HepG2 (cell line): Measurements from ENCODE around the gene STRIP1. TPM values are rescaled to one million over a fixed set of nuclear protein-coding genes. Genes with fewer than 3 reads are reported as not detected.

Experiments
- ADNP ChIP-seq: sonication (generic); formaldehyde crosslinking; IDR thresholded peaks from 2 replicates; pipeline ENCODE4 v1.4.0; 2020; ENCODE audit warnings: missing genetic modification reagents
- ARNTL ChIP-seq: sonication (generic); formaldehyde crosslinking; IDR thresholded peaks from 2 replicates; pipeline ENCODE4 v1.4.0; 2020; ENCODE audit warnings: mild to moderate bottlenecking, missing genetic modification reagents
- CHD4 ChIP-seq: fragments of 200-600 bp; sonication (generic); IDR thresholded peaks from 2 replicates; pipeline ENCODE4 v1.7.0; 2017; ENCODE audit warnings: mild to moderate bottlenecking, low read length, borderline replicate concordance
- FOXK2 ChIP-seq: fragments of 450-650 bp; IDR thresholded peaks from 2 replicates; pipeline ENCODE4 v1.6.1; 2016
- GMEB1 ChIP-seq: sonication (generic); formaldehyde crosslinking; IDR thresholded peaks from 2 replicates; pipeline ENCODE4 v1.5.1; 2020; ENCODE audit warnings: missing genetic modification reagents, mild to moderate bottlenecking, borderline replicate concordance
- GTF3A ChIP-seq: sonication (generic); formaldehyde crosslinking; conservative IDR thresholded peaks from 2 replicates; pipeline ENCODE4 v1.4.0; 2020; ENCODE audit warnings: mild to moderate bottlenecking, missing genetic modification reagents
- HNF4A ChIP-seq: sonication (generic); formaldehyde crosslinking; IDR thresholded peaks from 2 replicates; pipeline ENCODE4 v1.4.0; 2020; ENCODE audit warnings: missing genetic modification reagents
- HNRNPH1 ChIP-seq: fragments of 200-400 bp; formaldehyde crosslinking; optimal IDR thresholded peaks from 2 replicates; pipeline ENCODE3; 2017; ENCODE audit warnings: mild to moderate bottlenecking, low read depth, low read length
- KMT2A ChIP-seq: sonication (generic); formaldehyde crosslinking; IDR thresholded peaks from 2 replicates; pipeline ENCODE4 v1.4.0; 2020; ENCODE audit warnings: missing genetic modification reagents
- PBX3 ChIP-seq: sonication (generic); formaldehyde crosslinking; IDR thresholded peaks from 2 replicates; pipeline ENCODE4 v1.8.1; 2023; ENCODE audit warnings: missing genetic modification reagents, inconsistent platforms, borderline replicate concordance
- PHF8 ChIP-seq: sonication (generic); formaldehyde crosslinking; IDR thresholded peaks from 2 replicates; pipeline ENCODE4 v1.5.0; 2020; ENCODE audit warnings: missing genetic modification reagents
- RNF2 ChIP-seq: fragments of 450-650 bp; conservative IDR thresholded peaks from 2 replicates; pipeline ENCODE4 v1.6.1; 2016; ENCODE audit warnings: low read depth
- SRSF1 ChIP-seq: fragments of 200-400 bp; formaldehyde crosslinking; optimal IDR thresholded peaks from 2 replicates; pipeline ENCODE3; 2017; ENCODE audit warnings: mild to moderate bottlenecking, low read depth, low read length, moderate library complexity
- TBX2 ChIP-seq: sonication (generic); formaldehyde crosslinking; IDR thresholded peaks from 2 replicates; pipeline ENCODE4 v1.5.0; 2020; ENCODE audit warnings: missing genetic modification reagents, mild to moderate bottlenecking, borderline replicate concordance
- THAP7 ChIP-seq: sonication (generic); formaldehyde crosslinking; IDR thresholded peaks from 2 replicates; pipeline ENCODE4 v1.8.1; 2023; ENCODE audit warnings: mild to moderate bottlenecking, missing genetic modification reagents
- ZMYM4 ChIP-seq: sonication (generic); formaldehyde crosslinking; IDR thresholded peaks from 2 replicates; pipeline ENCODE4 v1.8.1; 2023; ENCODE audit warnings: mild to moderate bottlenecking, missing genetic modification reagents
- ZNF10 ChIP-seq: sonication (generic); formaldehyde crosslinking; IDR thresholded peaks from 2 replicates; pipeline ENCODE4 v1.4.0; 2020; ENCODE audit warnings: mild to moderate bottlenecking, low read depth, missing genetic modification reagents, borderline replicate concordance
- ZNF256 ChIP-seq: sonication (generic); formaldehyde crosslinking; conservative IDR thresholded peaks from 2 replicates; pipeline ENCODE4 v1.4.0; 2020; ENCODE audit warnings: missing genetic modification reagents
- ZNF317 ChIP-seq: sonication (generic); formaldehyde crosslinking; IDR thresholded peaks from 2 replicates; pipeline ENCODE4 v1.5.0; 2020; ENCODE audit warnings: mild to moderate bottlenecking, missing genetic modification reagents
- ZNF354B ChIP-seq: sonication (generic); formaldehyde crosslinking; IDR thresholded peaks from 2 replicates; pipeline ENCODE4 v1.8.0; 2022; ENCODE audit warnings: mild to moderate bottlenecking, missing genetic modification reagents
- ZNF446 ChIP-seq: sonication (generic); formaldehyde crosslinking; IDR thresholded peaks from 2 replicates; pipeline ENCODE4 v1.5.0; 2020; ENCODE audit warnings: mild to moderate bottlenecking, missing genetic modification reagents
- ZNF614 ChIP-seq: IDR thresholded peaks from 2 replicates; pipeline ENCODE4 v1.6.1; 2018; ENCODE audit warnings: missing biosample characterization, missing genetic modification reagents, inconsistent platforms, borderline replicate concordance
- ZNF777 ChIP-seq: sonication (generic); formaldehyde crosslinking; IDR thresholded peaks from 2 replicates; pipeline ENCODE4 v1.4.0; 2020; ENCODE audit warnings: missing genetic modification reagents
- polyA plus RNA-seq, 8 experiments: library from polyadenylated mRNA; depleted of rRNA in 3 of 8; stranded (reverse) in 7 of 8; unstranded in 1 of 8; fragments of >200 nt; fragmentation: Illumina TruSeq in 4 of 8; extraction: Trizol in 4 of 8; gene quantifications; 2 replicates each; pipeline versions ENCODE4 v1.2.1 to v1.2.3, GENCODE V29; 2011 to 2016; ENCODE audit warnings: low read depth in 4 of 8, missing spikeins in 1 of 8, mixed read lengths in 1 of 8; ENCODE audit not compliant: insufficient read depth in 1 of 8
- total RNA-seq, 5 experiments: library from RNA; depleted of rRNA; stranded (reverse); fragments of >200 nt; fragmentation: Illumina TruSeq; extraction: Trizol; gene quantifications; 2 replicates each; pipeline ENCODE4 v1.2.3, GENCODE V29; 2016; ENCODE audit warnings: low read depth in 1 of 5
- TF ChIP-seq, protein P1 (sequence below): IDR thresholded peaks from 2 replicates; pipeline ENCODE4 v1.4.0; 2020; ENCODE audit warnings: mild to moderate bottlenecking, missing genetic modification reagents

STRIP1 gene
- total and polyA plus RNA-seq, 2 of the 13 experiments (the other 11 are each of a cell fraction or from before 2014, with no cell fraction given): 20.9 to 27.9 TPM

- TF ChIP-seq ZNF256 (CRISPR knock-in tag) (no peak), PHF8 (CRISPR knock-in tag) (0 out of 2 replicates have a peak, but pooled peaks have one; percentile 31), KMT2A (0 out of 2 replicates have a peak, but pooled peaks have one; percentile 23), SRSF1 (peak; percentile 42), ZNF614 (CRISPR knock-in tag) (no peak), HNF4A (no peak), GMEB1 (no peak), THAP7 (CRISPR knock-in tag) (no peak), ADNP (no peak), RNF2 (peak; percentile 43; the same call in 1 of the 2 replicates), ZNF10 (no peak), ZNF354B (CRISPR knock-in tag) (no peak), ZNF777 (CRISPR knock-in tag) (peak; percentile 69; the same call in 1 of the 2 replicates), ZNF317 (no peak), CHD4 (no peak), ARNTL (no peak), ZNF446 (CRISPR knock-in tag) (no peak), GTF3A (CRISPR knock-in tag) (no peak), ZMYM4 (no peak), TBX2 (CRISPR knock-in tag) (peak; percentile 46; the same call in 1 of the 2 replicates), HNRNPH1 (no peak), PBX3 (CRISPR knock-in tag) (no peak), FOXK2 (no peak)
- TF ChIP-seq, protein P1, sequence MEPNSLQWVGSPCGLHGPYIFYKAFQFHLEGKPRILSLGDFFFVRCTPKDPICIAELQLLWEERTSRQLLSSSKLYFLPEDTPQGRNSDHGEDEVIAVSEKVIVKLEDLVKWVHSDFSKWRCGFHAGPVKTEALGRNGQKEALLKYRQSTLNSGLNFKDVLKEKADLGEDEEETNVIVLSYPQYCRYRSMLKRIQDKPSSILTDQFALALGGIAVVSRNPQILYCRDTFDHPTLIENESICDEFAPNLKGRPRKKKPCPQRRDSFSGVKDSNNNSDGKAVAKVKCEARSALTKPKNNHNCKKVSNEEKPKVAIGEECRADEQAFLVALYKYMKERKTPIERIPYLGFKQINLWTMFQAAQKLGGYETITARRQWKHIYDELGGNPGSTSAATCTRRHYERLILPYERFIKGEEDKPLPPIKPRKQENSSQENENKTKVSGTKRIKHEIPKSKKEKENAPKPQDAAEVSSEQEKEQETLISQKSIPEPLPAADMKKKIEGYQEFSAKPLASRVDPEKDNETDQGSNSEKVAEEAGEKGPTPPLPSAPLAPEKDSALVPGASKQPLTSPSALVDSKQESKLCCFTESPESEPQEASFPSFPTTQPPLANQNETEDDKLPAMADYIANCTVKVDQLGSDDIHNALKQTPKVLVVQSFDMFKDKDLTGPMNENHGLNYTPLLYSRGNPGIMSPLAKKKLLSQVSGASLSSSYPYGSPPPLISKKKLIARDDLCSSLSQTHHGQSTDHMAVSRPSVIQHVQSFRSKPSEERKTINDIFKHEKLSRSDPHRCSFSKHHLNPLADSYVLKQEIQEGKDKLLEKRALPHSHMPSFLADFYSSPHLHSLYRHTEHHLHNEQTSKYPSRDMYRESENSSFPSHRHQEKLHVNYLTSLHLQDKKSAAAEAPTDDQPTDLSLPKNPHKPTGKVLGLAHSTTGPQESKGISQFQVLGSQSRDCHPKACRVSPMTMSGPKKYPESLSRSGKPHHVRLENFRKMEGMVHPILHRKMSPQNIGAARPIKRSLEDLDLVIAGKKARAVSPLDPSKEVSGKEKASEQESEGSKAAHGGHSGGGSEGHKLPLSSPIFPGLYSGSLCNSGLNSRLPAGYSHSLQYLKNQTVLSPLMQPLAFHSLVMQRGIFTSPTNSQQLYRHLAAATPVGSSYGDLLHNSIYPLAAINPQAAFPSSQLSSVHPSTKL (CRISPR knock-in tag): peak; percentile 19; the same call in 1 of the 2 replicates
Observed at GRCh38 chr1:110084227-110085078, 50.0 kb downstream of the STRIP1 start (continued).
